ENCODE results near the gene DUSP15.

GRCh38 chr20:31908016-31908415 lies 37.7 kb upstream of the DUSP15 start:
- TF ChIP-seq MAX (IDR thresholded peaks at IDR 0.05) (no peak), ZBTB33 (IDR thresholded peaks at IDR 0.05) (no peak), CTCF (IDR thresholded peaks at IDR 0.05; ENCODE audit: low read depth, low read length, missing input control) (no peak), EGR1 (IDR thresholded peaks at IDR 0.05; ENCODE audit: low read depth in 2 of 2) (no peak), REST (IDR thresholded peaks at IDR 0.05) (no peak), HNF4G (IDR thresholded peaks at IDR 0.05) (no peak), RAD21 (IDR thresholded peaks at IDR 0.05) (no peak), FOXA1 (IDR thresholded peaks at IDR 0.05) (no peak), YY1 (IDR thresholded peaks at IDR 0.05) (no peak), NR2F2 (IDR thresholded peaks at IDR 0.05) (no peak), TAF1 (conservative IDR thresholded peaks at IDR 0.05) (no peak), ATF3 (IDR thresholded peaks at IDR 0.05) (no peak)
